C4-2B (cell line): ENCODE data around the gene PDHA1.

Experiments
- H3K27ac ChIP-seq: fragments of 450-650 bp; 2 replicates; pipeline ENCODE4 v1.5.1; 2017
- ZFX ChIP-seq: fragments of 450-650 bp; IDR thresholded peaks from 2 replicates; pipeline ENCODE4 v1.6.1; 2017
- TF ChIP-seq, protein P1 (sequence below): fragments of 450-650 bp; conservative IDR thresholded peaks from 2 replicates; pipeline ENCODE4 v1.5.1; 2017; ENCODE audit warnings: mild to moderate bottlenecking

PDHA1 gene

DNA sequence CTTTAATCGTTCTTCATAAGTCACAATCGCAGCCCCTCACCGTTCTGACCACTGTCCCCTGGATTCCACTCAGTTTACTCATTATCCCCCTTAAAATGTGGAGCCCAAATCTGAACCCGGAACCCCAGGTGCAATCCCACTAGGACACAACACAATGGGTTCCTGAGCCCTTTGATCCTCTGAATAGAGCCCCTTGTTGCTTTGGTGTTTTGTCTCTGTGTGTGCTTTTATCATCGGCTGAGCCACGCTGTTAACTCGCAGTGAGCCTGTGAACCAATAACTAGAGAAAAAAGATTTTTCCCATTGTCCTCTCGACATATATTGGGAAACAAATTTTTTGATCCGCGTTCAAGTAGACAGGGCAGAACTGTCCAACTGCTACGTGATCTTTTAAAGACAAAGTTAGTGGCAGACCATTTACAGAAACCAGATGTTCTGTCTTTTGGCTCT is 617 bp upstream of the PDHA1 start:
- H3K27ac ChIP-seq, result peak overlapping the region; percentile 93
- TF ChIP-seq, protein P1, sequence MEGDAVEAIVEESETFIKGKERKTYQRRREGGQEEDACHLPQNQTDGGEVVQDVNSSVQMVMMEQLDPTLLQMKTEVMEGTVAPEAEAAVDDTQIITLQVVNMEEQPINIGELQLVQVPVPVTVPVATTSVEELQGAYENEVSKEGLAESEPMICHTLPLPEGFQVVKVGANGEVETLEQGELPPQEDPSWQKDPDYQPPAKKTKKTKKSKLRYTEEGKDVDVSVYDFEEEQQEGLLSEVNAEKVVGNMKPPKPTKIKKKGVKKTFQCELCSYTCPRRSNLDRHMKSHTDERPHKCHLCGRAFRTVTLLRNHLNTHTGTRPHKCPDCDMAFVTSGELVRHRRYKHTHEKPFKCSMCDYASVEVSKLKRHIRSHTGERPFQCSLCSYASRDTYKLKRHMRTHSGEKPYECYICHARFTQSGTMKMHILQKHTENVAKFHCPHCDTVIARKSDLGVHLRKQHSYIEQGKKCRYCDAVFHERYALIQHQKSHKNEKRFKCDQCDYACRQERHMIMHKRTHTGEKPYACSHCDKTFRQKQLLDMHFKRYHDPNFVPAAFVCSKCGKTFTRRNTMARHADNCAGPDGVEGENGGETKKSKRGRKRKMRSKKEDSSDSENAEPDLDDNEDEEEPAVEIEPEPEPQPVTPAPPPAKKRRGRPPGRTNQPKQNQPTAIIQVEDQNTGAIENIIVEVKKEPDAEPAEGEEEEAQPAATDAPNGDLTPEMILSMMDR, result no peak
- TF ChIP-seq ZFX, result no peak

DNA sequence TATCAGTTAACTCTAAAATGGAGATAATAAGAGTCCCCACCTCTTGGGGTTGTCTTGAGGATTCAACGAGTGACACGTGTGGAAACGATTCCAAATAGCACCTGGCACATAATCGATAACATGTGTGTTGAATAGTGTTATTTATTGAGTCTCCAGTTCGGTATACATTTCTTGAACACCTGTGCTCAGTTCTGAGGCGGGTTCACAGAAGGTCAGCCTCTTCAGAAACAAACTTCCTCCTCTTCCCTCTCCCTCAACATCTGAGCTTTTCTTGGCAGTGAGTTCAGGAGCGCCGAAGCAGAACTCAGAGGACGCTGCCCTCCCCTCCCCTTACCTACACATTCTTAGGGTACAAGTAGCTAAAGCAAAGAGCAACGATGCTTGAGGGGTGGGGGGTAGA is 934 bp downstream of the PDHA1 start:
- H3K27ac ChIP-seq, result peak overlapping the region; percentile 93
- TF ChIP-seq, protein P1, result no peak

DNA sequence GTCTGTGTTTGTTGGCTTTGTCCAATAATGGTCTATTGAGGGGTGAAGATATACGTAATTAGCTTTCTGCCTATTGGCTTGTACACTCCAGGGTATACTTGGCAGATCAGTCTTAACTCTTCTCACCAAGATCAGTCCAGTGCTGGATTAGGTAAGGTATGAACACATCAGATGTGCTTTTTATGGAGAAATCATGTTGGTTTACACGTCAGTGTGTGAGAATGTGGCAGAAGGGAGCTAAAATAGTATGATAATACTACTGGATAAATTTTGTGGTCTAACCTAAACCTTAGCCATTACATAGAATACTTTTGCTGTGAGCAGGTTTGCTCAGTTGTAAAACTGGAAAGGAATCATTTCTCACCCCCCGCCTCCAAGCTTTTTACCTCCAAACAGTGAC is 4.2 kb downstream of the PDHA1 start:
- no peak overlapping the region for H3K27ac ChIP-seq
- TF ChIP-seq, protein P1, result no peak
- no peak for TF ChIP-seq ZFX

DNA sequence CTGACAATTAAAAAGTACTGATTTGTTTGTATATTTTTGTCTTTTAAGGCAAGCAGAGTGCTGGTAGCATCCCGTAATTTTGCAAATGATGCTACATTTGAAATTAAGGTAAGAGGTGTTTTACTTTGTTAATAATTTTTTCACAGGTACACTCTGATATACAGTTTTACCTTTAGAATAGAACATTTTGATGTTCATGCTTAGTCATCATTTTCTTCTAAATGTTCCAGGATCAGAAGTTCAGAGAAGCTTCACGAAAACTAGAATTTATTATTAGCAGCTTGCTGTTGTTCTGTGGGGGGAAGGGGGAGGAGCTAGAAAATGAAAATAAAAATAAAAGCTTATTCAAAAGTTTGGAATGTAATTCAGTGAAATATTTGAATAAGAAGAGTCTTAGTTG is 5.5 kb downstream of the PDHA1 start:
- H3K27ac ChIP-seq, result no peak overlapping the region
- TF ChIP-seq ZFX, result no peak
- TF ChIP-seq, protein P1, result no peak

DNA sequence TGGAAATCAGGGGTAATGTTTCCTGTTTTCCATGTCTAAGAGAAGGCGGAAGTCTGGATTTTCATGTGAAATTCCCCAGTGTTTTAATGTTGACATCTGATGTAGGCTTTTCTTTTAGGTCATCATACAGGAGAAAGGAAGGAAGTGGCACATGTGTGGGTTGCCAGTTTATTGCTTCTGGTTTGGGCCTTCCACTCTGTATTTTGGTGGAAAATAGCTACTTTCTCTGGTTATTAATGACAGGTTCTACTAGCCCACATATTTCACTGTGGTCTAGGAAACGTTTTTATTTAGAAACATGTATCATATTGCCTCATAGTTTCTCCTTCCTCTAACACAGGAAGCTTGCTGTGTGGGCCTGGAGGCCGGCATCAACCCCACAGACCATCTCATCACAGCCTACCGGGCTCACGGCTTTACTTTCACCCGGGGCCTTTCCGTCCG is 7.2 kb downstream of the PDHA1 start:
- TF ChIP-seq, protein P1, result no peak
- no peak for TF ChIP-seq ZFX
- H3K27ac ChIP-seq, result no peak overlapping the region

DNA sequence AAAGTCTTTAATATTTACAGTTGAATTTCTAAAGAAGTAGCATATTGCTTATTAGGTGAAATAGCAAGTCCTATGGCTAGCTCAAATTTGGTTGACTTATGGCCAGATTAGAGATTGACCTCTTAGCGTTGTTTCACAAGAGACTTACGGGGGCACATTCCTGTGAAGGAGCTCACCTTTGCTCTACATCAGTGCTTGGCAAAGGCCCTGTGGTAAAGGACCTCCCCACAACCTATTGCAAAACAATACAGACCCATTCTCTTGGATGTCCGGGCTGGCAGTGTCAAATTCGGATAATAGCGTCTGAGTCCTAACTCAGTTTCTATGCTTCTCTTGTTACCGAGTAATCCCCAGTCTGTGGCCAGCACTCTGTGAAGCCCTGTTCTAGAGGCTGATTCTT is 10.9 kb downstream of the PDHA1 start:
- no peak overlapping the region for H3K27ac ChIP-seq
- TF ChIP-seq, protein P1, result no peak
- TF ChIP-seq ZFX, result no peak

DNA sequence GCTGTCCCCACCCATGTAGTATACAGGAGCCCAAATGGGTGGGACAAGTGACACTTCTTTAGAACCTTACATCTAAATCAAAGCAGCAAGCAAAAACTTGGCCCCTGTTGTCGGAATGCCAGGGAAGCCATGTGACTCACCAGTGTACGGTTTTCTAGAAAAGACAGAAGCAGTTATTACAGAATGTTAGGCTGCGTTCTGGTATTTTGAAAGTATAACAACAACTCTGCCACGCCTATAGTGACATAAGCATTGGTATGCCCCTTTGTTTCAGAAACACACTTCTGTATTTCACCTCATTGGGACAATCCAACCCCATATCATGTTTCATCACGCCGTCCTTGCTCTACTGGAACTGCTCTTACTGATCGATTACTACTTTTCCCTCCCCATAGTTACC is 14.8 kb downstream of the PDHA1 start:
- H3K27ac ChIP-seq, result no peak overlapping the region
- no peak for TF ChIP-seq ZFX
- TF ChIP-seq, protein P1, result no peak
